Spleen (tissue), 7 donors: ENCODE results near the gene GALNT18.

Source experiments
- CTCF ChIP-seq, 11 experiments: fragments of 200-600 bp in 7 of 11; fragments of 450-650 bp in 4 of 11; sonication (generic) in 4 of 11; IDR thresholded peaks in 8 of 11; conservative IDR thresholded peaks in 3 of 11; 1 replicate in 7 of 11; 2 replicates in 4 of 11; pipeline versions ENCODE4 v1.4.0 to v1.8.0; 2016 to 2021; ENCODE audit warnings: antibody characterized with exemption in 11 of 11, inconsistent platforms in 4 of 11, mild to moderate bottlenecking in 1 of 11
- POLR2A ChIP-seq, 3 donors: fragments of 450-650 bp; IDR thresholded peaks; one replicate each; pipeline ENCODE4 v1.5.1; 2017; ENCODE audit warnings: antibody characterized with exemption in 3 of 3, mild to moderate bottlenecking in 1 of 3
- POLR2AphosphoS5 ChIP-seq, 3 donors: sonication (generic); formaldehyde crosslinking; IDR thresholded peaks; one replicate each; pipeline ENCODE4 v1.5.1; 2017; ENCODE audit warnings: antibody characterized with exemption in 3 of 3
- donor health status: DM: no; HTN: no; CAD: no; lungs with moderate emphysema.
- donor health status: DM: no; HTN: no; CAD: no.
- donor health status: DM: no; HTN: no; CAD: no.

GRCh38 chr11:11659567-11660362, 38.0 kb upstream of the GALNT18 start:
- TF ChIP-seq CTCF (IDR thresholded peaks at IDR 0.05 in 8 of 11, conservative IDR thresholded peaks at IDR 0.05 in 3 of 11): no peak
- TF ChIP-seq POLR2A (IDR thresholded peaks at IDR 0.05): no peak
- TF ChIP-seq POLR2AphosphoS5 (IDR thresholded peaks at IDR 0.05): no peak
